Skin epidermis (tissue), 12 donors: ENCODE results near the gene ZNF609.
"Not testable (repeated sequence)": the region's sequence is repeated elsewhere in the genome, so short reads cannot be mapped to it uniquely, and the experiment has no call there.

Experiments used
- H3K27ac ChIP-seq, 21 experiments: fragments of 200-600 bp; sonication (generic) in 11 of 21; one replicate each; pipeline ENCODE4 v1.5.0; 2020; ENCODE audit warnings: mild to moderate bottlenecking in 3 of 21, inconsistent platforms in 2 of 21, moderate library complexity in 2 of 21
- H3K4me3 ChIP-seq, 7 experiments: fragments of 200-600 bp; sonication (generic) in 2 of 7; one replicate each; pipeline ENCODE4 v1.5.0; 2020; ENCODE audit warnings: inconsistent platforms in 2 of 7, mild to moderate bottlenecking in 2 of 7, moderate library complexity in 1 of 7

Gene ZNF609

GRCh38 chr15:64599226-64599625 is 138.8 kb downstream of the ZNF609 start:
- no peak overlapping the region for H3K4me3 ChIP-seq
- H3K27ac ChIP-seq, result peak overlapping the region in 1 of 21 experiments; percentile 7

GRCh38 chr15:64599716-64600115 is 139.3 kb downstream of the ZNF609 start:
- H3K4me3 ChIP-seq, result no peak overlapping the region
- H3K27ac ChIP-seq, result peak overlapping the region in 1 of 21 experiments; percentile 7

GRCh38 chr15:64600794-64601193 is 140.4 kb downstream of the ZNF609 start:
- no peak overlapping the region for H3K4me3 ChIP-seq
- H3K27ac ChIP-seq, result no peak overlapping the region

GRCh38 chr15:64604319-64604718 is 143.9 kb downstream of the ZNF609 start:
- Histone ChIP-seq H3K4me3 (no peak overlapping the region), H3K27ac (no peak overlapping the region)

- H3K4me3 ChIP-seq, H3K27ac ChIP-seq: not testable (repeated sequence)
These were observed 147.0 kb downstream of the ZNF609 start for GRCh38 chr15:64607416-64607815.

- Histone ChIP-seq H3K27ac (no peak overlapping the region), H3K4me3 (no peak overlapping the region)
These were observed 150.0 kb downstream of the ZNF609 start for GRCh38 chr15:64610257-64610919.

GRCh38 chr15:64611085-64611725 is 150.8 kb downstream of the ZNF609 start:
- H3K4me3 ChIP-seq, result no peak overlapping the region
- no peak overlapping the region for H3K27ac ChIP-seq

- Histone ChIP-seq H3K27ac (no peak overlapping the region), H3K4me3 (no peak overlapping the region)
These were observed 154.1 kb downstream of the ZNF609 start for GRCh38 chr15:64614519-64614918.

GRCh38 chr15:64617727-64618126 is 157.3 kb downstream of the ZNF609 start:
- Histone ChIP-seq H3K4me3 (no peak overlapping the region), H3K27ac (no peak overlapping the region)

- no peak overlapping the region for H3K27ac ChIP-seq
- H3K4me3 ChIP-seq, result no peak overlapping the region
These were observed 157.8 kb downstream of the ZNF609 start for GRCh38 chr15:64618138-64618537.

GRCh38 chr15:64618540-64618939 is 158.2 kb downstream of the ZNF609 start:
- H3K27ac ChIP-seq, result no peak overlapping the region
- H3K4me3 ChIP-seq, result no peak overlapping the region

GRCh38 chr15:64619880-64620839 is 159.8 kb downstream of the ZNF609 start:
- H3K27ac ChIP-seq, result peak overlapping the region in 6 of 21 experiments; percentile 0 to 69 (median 58)
- no peak overlapping the region for H3K4me3 ChIP-seq

GRCh38 chr15:64621056-64621455 is 160.7 kb downstream of the ZNF609 start:
- H3K4me3 ChIP-seq, result no peak overlapping the region
- peak overlapping the region in 5 of 21 experiments; percentile 0 to 69 (median 61) for H3K27ac ChIP-seq

- Histone ChIP-seq H3K4me3 (no peak overlapping the region), H3K27ac (peak overlapping the region in 7 of 21 experiments; percentile 19 to 72 (median 45))
These were observed 162.3 kb downstream of the ZNF609 start for GRCh38 chr15:64622410-64623260.

- Histone ChIP-seq H3K4me3 (no peak overlapping the region), H3K27ac (peak overlapping the region in 6 of 21 experiments; percentile 19 to 61 (median 52))
These were observed 163.1 kb downstream of the ZNF609 start for GRCh38 chr15:64623347-64623996.

GRCh38 chr15:64624242-64624641 is 163.9 kb downstream of the ZNF609 start:
- Histone ChIP-seq H3K27ac (peak overlapping the region in 3 of 21 experiments; percentile 4 to 61 (median 58)), H3K4me3 (no peak overlapping the region)

GRCh38 chr15:64629063-64629462 is 168.7 kb downstream of the ZNF609 start:
- H3K4me3 ChIP-seq, result no peak overlapping the region
- H3K27ac ChIP-seq, result no peak overlapping the region

GRCh38 chr15:64630396-64631107 is 170.2 kb downstream of the ZNF609 start:
- no peak overlapping the region for H3K4me3 ChIP-seq
- H3K27ac ChIP-seq, result no peak overlapping the region
